Measurements from ENCODE around the gene TBX20.

DNA sequence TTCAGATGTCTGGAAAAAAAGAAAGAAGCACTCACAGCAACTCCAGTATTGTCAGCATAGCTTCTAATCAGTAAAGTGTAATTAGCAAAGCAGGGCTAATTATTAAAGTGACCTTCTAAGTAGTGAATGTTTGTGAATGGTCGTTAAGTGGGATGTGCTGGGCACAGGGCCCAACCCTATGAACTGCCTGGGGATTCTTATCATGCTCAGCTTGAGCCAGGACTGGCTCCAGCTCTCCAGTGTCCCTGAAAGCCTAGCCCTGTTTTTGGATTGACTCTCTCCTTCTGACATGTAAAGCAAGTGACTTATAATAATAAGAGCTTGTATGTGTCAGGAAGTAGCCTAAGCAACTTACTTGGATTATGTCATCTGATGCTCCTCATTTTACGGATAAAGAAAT is 9.5 kb upstream of the TBX20 start:
- TF ChIP-seq, protein P1, sequence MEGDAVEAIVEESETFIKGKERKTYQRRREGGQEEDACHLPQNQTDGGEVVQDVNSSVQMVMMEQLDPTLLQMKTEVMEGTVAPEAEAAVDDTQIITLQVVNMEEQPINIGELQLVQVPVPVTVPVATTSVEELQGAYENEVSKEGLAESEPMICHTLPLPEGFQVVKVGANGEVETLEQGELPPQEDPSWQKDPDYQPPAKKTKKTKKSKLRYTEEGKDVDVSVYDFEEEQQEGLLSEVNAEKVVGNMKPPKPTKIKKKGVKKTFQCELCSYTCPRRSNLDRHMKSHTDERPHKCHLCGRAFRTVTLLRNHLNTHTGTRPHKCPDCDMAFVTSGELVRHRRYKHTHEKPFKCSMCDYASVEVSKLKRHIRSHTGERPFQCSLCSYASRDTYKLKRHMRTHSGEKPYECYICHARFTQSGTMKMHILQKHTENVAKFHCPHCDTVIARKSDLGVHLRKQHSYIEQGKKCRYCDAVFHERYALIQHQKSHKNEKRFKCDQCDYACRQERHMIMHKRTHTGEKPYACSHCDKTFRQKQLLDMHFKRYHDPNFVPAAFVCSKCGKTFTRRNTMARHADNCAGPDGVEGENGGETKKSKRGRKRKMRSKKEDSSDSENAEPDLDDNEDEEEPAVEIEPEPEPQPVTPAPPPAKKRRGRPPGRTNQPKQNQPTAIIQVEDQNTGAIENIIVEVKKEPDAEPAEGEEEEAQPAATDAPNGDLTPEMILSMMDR (IDR thresholded peaks at IDR 0.05; ENCODE audit: poor library complexity), result no peak
- TF ChIP-seq EZH2 (IDR thresholded peaks at IDR 0.05; ENCODE audit: borderline replicate concordance), result no peak

All from hepatocyte (in vitro differentiated cells).